SU-DHL-6 (cell line): Measurements from ENCODE around the gene CHSY3.

Experiments
- H2AFZ ChIP-seq: fragments of 200-600 bp; sonication (generic); 2 replicates; pipeline ENCODE4 v1.6.1; 2014; ENCODE audit warnings: low read depth, mild to moderate bottlenecking, moderate library complexity, mixed read lengths, antibody characterized with exemption, low read length; ENCODE audit not compliant: severe bottlenecking
- H3F3A ChIP-seq: fragments of 200-600 bp; shearing (Covaris generic); 2 replicates; pipeline ENCODE4 v1.6.0; 2016; ENCODE audit warnings: antibody characterized with exemption, mild to moderate bottlenecking; ENCODE audit not compliant: insufficient read depth
- H3K27ac ChIP-seq: fragments of 200-600 bp; sonication (generic); 2 replicates; pipeline ENCODE4 v1.5.1; 2016; ENCODE audit warnings: low read depth, mild to moderate bottlenecking, low read length, moderate library complexity, mixed read lengths
- H3K27me3 ChIP-seq: fragments of 200-600 bp; sonication (generic), shearing (Covaris generic); 2 replicates; pipeline ENCODE4 v1.6.0; 2014; ENCODE audit warnings: mild to moderate bottlenecking, low read length
- H3K36me3 ChIP-seq: fragments of 200-600 bp; sonication (generic); 2 replicates; pipeline ENCODE4 v1.6.1; 2014; ENCODE audit warnings: mild to moderate bottlenecking, low read length, mixed read lengths
- H3K4me2 ChIP-seq: fragments of 300-600, 200-600 bp; shearing (Covaris generic), sonication (generic); 2 replicates; pipeline ENCODE4 v1.6.0; 2014; ENCODE audit warnings: low read length, low read depth, mild to moderate bottlenecking; ENCODE audit not compliant: poor library complexity, severe bottlenecking
- H3K4me3 ChIP-seq: fragments of 200-600 bp; sonication (generic); 2 replicates; pipeline ENCODE4 v1.5.1; 2014; ENCODE audit warnings: antibody characterized with exemption, low read length, mild to moderate bottlenecking, mixed read lengths; ENCODE audit not compliant: insufficient read depth, poor library complexity, severe bottlenecking
- H3K79me2 ChIP-seq: fragments of 200-600 bp; sonication (generic); 2 replicates; pipeline ENCODE4 v1.6.1; 2014; ENCODE audit warnings: mild to moderate bottlenecking, low read length, moderate library complexity; ENCODE audit not compliant: insufficient read depth
- H3K9ac ChIP-seq: fragments of 200-600 bp; sonication (generic); 2 replicates; pipeline ENCODE4 v1.7.0; 2014; ENCODE audit warnings: mild to moderate bottlenecking, low read length
- H3K9me2 ChIP-seq: fragments of 200-600 bp; sonication (generic); replicated peaks from 2 replicates; pipeline ENCODE4 v1.6.1; 2014; ENCODE audit warnings: low read length; ENCODE audit not compliant: insufficient read depth
- H3K9me3 ChIP-seq: fragments of 200-600 bp; sonication (generic); 2 replicates; pipeline ENCODE4 v1.6.1; 2014; ENCODE audit warnings: low read length, mixed read lengths; ENCODE audit not compliant: insufficient read depth
- H4K20me1 ChIP-seq: fragments of 200-600 bp; sonication (generic); 2 replicates; pipeline ENCODE4 v1.6.1; 2014; ENCODE audit warnings: low read depth, mild to moderate bottlenecking, antibody characterized with exemption, low read length, moderate library complexity, mixed read lengths
- EZH2phosphoT487 ChIP-seq: fragments of 200-600 bp; sonication (generic), shearing (Covaris generic); conservative IDR thresholded peaks from 2 replicates; pipeline ENCODE4 v1.6.1; 2018; ENCODE audit warnings: mild to moderate bottlenecking, antibody characterized with exemption, low read length, moderate library complexity, mixed read lengths
- TF ChIP-seq, protein P1 (sequence below): fragments of 200-600 bp; sonication (generic); IDR thresholded peaks from one replicate; pipeline ENCODE4 v1.5.1; 2017; ENCODE audit warnings: antibody characterized with exemption, mild to moderate bottlenecking, low read length, moderate library complexity; ENCODE audit not compliant: insufficient read depth, poor library complexity, severe bottlenecking

CHSY3 gene

DNA sequence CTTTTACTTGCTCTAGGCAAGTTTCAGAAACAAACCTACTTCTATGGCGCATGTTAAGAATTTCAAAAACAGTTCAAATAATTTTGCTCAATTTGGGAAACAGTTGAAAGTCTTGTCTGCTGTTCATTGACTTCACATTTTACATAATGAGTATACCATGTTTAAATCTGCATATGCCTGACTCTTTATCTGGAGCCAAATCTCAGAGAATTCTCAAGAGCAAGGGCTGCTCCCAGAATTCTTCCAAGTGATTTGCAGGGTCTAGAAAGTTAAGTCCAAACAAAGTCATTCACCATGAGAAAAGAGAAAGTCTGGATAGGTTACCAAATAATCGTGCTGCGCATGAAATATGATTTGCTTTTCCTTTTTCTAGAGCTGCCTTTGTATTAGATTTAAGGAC is 160.2 kb downstream of the CHSY3 start:
- Histone ChIP-seq H3K4me2 (no peak overlapping the region), H3K9me3 (no peaks in the 10 kb centered on the region), H2AFZ (no peak overlapping the region), H3F3A (no peaks in the 10 kb centered on the region), H3K4me3 (no peak overlapping the region), H3K9me2 (no peaks in the 10 kb centered on the region), H3K27me3 (no peaks in the 10 kb centered on the region), H3K79me2 (no peaks in the 10 kb centered on the region), H4K20me1 (no peaks in the 10 kb centered on the region), H3K27ac (no peak overlapping the region), H3K36me3 (no peaks in the 10 kb centered on the region), H3K9ac (no peak overlapping the region)
- TF ChIP-seq, protein P1, sequence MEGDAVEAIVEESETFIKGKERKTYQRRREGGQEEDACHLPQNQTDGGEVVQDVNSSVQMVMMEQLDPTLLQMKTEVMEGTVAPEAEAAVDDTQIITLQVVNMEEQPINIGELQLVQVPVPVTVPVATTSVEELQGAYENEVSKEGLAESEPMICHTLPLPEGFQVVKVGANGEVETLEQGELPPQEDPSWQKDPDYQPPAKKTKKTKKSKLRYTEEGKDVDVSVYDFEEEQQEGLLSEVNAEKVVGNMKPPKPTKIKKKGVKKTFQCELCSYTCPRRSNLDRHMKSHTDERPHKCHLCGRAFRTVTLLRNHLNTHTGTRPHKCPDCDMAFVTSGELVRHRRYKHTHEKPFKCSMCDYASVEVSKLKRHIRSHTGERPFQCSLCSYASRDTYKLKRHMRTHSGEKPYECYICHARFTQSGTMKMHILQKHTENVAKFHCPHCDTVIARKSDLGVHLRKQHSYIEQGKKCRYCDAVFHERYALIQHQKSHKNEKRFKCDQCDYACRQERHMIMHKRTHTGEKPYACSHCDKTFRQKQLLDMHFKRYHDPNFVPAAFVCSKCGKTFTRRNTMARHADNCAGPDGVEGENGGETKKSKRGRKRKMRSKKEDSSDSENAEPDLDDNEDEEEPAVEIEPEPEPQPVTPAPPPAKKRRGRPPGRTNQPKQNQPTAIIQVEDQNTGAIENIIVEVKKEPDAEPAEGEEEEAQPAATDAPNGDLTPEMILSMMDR, result no peak
- no peak for TF ChIP-seq EZH2phosphoT487

DNA sequence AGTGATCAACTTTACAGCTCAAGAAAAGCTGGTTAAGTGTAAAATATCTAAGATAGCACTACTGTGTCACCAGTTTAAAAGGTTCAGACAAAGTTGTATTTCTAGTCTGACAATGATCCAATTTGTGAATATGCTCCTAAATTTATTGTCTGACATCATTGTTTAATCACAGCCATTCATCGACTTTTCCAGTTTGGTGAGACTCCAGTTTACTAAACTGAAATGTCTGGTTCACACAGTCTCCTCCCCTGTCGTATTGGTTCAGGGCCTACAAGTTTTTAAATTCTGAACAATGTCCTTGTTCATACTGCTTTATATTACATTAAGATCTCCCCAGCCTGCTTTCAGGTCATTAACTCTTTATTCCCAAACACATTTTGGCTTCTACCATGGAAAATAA is 161.4 kb downstream of the CHSY3 start:
- H4K20me1 ChIP-seq, result no peaks in the 10 kb centered on the region
- no peak overlapping the region for H3K27ac ChIP-seq
- TF ChIP-seq EZH2phosphoT487, result no peak
- TF ChIP-seq, protein P1, result no peak
- no peak overlapping the region for H3K9ac ChIP-seq
- no peaks in the 10 kb centered on the region for H3K27me3 ChIP-seq
- H3F3A ChIP-seq, result no peaks in the 10 kb centered on the region
- no peak overlapping the region for H2AFZ ChIP-seq
- H3K4me2 ChIP-seq, result no peak overlapping the region
- H3K9me3 ChIP-seq, result no peaks in the 10 kb centered on the region
- H3K9me2 ChIP-seq, result no peaks in the 10 kb centered on the region
- no peaks in the 10 kb centered on the region for H3K79me2 ChIP-seq
- no peaks in the 10 kb centered on the region for H3K36me3 ChIP-seq
- no peak overlapping the region for H3K4me3 ChIP-seq

DNA sequence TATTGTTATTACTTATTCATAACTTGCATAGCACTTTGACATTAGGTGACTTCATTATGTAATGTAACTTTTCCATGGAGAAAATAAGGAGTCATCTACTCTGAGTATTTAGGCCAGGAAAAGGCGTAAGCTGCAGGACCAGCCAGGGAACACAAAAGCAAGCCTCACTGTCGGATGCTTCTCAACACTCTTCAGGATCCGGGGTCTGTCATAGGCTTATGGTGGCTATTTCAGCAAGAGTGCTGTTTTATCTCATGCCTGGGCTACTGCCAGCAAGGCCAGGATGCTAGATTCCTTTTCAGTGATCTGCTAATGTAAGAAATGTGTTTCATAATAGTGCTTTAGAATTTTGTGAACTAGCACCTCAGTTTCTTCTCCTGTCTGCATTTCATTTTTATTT is 162.4 kb downstream of the CHSY3 start:
- Histone ChIP-seq H3K9ac (no peak overlapping the region), H3K9me3 (no peaks in the 10 kb centered on the region), H3K4me3 (no peak overlapping the region), H3K27ac (no peak overlapping the region), H4K20me1 (no peaks in the 10 kb centered on the region), H3K79me2 (no peaks in the 10 kb centered on the region), H3K4me2 (no peak overlapping the region), H3F3A (no peaks in the 10 kb centered on the region), H2AFZ (no peak overlapping the region), H3K27me3 (no peaks in the 10 kb centered on the region), H3K9me2 (no peaks in the 10 kb centered on the region), H3K36me3 (no peaks in the 10 kb centered on the region)
- TF ChIP-seq EZH2phosphoT487, result no peak
- TF ChIP-seq, protein P1, result no peak
